Gastrocnemius medialis (tissue), 4 donors: Measurements from ENCODE around the gene INO80B.

Experiments
- POLR2A ChIP-seq, 2 donors: fragments of 450-650 bp; IDR thresholded peaks; one replicate each; pipeline ENCODE4 v1.6.1; 2017; ENCODE audit warnings: antibody characterized with exemption in 2 of 2, mild to moderate bottlenecking in 2 of 2, moderate library complexity in 2 of 2
- TF ChIP-seq, protein P1 (sequence below), 5 experiments: fragments of 450-650 bp in 3 of 5; fragments of 200-600 bp in 2 of 5; sonication (generic) in 2 of 5; IDR thresholded peaks in 4 of 5; conservative IDR thresholded peaks in 1 of 5; 1 replicate in 4 of 5; 2 replicates in 1 of 5; pipeline ENCODE4 v1.5.1; 2016 to 2019; ENCODE audit warnings: antibody characterized with exemption in 5 of 5, mild to moderate bottlenecking in 3 of 5, moderate library complexity in 3 of 5

DNA sequence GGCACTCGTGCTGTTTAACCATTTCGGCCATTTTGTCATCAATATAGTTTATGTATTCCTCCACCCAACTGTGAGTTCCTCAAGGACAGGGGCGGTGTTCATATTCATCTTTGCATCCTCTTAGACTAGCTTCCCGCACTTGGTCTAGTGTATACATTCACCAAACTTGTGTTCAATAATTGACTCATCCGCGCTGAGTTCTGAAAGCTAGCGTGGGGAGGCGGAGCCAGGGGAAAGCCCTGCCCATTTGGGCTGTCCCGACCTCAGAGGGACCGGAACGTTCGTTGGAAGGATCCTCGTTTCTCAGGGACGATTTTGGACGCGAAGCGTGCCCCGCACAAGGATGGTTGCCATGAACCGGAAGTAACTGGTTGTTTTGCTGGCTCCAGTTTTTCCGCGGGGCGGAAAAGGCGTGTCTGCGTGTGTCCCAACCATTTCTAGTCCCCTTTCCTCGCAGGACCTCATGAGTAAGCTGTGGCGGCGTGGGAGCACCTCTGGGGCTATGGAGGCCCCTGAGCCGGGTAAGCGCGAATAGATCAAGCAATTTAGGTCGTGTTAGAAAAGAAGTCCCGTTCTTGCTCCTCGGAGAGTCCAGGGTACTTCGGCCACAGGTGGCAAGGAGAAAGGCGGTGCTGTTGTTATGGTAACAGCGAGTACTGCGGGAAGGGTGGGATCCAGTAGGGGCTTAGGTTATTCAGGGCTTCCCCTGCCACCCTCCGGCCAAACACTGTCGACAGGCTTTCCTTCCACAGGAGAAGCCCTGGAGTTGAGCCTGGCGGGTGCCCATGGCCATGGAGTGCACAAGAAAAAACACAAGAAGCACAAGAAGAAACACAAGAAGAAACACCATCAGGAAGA, at the start of gene INO80B:
- TF ChIP-seq, protein P1, sequence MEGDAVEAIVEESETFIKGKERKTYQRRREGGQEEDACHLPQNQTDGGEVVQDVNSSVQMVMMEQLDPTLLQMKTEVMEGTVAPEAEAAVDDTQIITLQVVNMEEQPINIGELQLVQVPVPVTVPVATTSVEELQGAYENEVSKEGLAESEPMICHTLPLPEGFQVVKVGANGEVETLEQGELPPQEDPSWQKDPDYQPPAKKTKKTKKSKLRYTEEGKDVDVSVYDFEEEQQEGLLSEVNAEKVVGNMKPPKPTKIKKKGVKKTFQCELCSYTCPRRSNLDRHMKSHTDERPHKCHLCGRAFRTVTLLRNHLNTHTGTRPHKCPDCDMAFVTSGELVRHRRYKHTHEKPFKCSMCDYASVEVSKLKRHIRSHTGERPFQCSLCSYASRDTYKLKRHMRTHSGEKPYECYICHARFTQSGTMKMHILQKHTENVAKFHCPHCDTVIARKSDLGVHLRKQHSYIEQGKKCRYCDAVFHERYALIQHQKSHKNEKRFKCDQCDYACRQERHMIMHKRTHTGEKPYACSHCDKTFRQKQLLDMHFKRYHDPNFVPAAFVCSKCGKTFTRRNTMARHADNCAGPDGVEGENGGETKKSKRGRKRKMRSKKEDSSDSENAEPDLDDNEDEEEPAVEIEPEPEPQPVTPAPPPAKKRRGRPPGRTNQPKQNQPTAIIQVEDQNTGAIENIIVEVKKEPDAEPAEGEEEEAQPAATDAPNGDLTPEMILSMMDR (IDR thresholded peaks at IDR 0.05 in 4 of 5, conservative IDR thresholded peaks at IDR 0.05 in 1 of 5), result peak in 1 of 5 experiments; percentile 18
- TF ChIP-seq POLR2A (IDR thresholded peaks at IDR 0.05), result peak; percentile 12 to 36
